HG02943 (cell line): Measurements from ENCODE around the gene TTC7B.

Experiments used
- ATAC-seq: cut with Tn5 transposase; IDR thresholded peaks from one replicate; pipeline ENCODE4 v1.9.1; 2021; ENCODE audit warnings: mild to moderate bottlenecking, low read depth, moderate library complexity; ENCODE audit not compliant: unreplicated experiment

Gene TTC7B

DNA sequence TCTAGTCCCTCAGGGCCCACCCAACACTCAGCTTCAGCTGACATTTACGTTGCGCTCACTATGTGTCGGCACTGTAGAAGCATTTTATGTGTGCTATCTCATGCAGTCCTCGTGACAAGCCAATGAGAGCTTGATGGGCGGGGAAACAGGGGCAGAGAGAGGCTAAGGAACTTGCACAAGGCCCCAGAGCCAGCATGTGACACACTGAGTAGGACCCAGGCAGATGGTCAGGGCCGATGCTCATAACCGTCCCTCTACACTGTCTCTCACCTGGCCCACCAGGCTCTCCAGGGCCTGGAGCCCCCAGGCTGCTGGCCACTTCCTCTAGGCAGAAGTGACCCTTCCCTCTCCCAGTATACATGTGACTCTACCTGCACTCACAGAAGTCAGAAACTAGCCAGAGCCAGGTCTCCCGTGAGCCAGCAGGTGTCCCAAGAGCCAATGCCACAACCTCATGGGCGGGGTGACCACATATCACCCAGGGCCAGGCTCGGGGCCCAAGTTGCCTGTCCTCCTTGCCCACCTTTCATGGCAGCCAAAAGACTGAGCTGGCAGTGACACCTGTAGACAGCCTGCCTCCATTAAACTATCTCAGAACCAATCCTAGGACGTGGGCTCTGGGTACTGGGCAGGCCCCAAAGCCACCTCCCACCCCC lies 38.3 kb downstream of the TTC7B start:
- ATAC-seq: no peak

GRCh38 chr14:90777358-90777757 lies 38.9 kb downstream of the TTC7B start:
- no peak for ATAC-seq

DNA sequence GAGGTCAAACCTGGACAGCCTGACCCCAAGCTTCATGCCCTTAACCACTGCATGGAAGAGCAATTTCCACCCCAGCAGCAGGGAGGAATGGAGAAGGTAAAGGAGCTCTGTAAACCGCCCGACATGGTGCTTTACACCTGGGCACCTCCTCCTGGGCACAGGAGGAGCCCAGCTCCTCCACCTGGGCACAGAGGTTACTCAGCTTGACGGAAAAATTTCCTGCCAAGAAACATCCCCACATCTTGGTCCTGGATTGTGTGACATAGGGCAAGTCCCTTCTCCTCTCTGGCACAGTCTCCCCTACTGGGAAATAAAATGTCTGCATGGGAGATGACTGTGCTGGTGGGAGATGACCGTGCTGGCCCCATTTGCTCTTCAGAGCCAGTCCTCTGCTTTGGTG lies 40.8 kb downstream of the TTC7B start:
- no peak for ATAC-seq

- no peak for ATAC-seq
Observed at GRCh38 chr14:90774316-90774715, 41.9 kb downstream of the TTC7B start.

- no peak for ATAC-seq
Observed at GRCh38 chr14:90773705-90774104, 42.5 kb downstream of the TTC7B start.

GRCh38 chr14:90773196-90773486 lies 43.1 kb downstream of the TTC7B start:
- no peak for ATAC-seq

DNA sequence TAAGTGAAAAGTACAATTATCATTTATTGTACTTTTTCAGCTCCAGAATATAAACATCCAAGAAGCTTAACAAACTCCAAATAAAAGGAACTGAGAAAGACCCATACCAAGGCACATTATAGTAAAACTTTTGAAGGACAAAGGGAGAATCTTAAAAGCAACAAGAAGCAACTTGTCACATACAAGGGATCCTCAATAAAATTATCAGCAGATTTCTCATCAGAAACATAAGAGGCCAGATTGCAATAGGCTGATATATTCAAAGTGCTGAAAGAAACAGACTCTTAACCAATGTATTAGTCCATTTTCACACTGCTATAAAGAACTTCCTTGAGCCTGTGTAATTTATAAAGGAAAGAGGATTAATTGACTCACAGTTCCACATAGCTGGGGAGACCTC lies 48.3 kb downstream of the TTC7B start:
- no peak for ATAC-seq

DNA sequence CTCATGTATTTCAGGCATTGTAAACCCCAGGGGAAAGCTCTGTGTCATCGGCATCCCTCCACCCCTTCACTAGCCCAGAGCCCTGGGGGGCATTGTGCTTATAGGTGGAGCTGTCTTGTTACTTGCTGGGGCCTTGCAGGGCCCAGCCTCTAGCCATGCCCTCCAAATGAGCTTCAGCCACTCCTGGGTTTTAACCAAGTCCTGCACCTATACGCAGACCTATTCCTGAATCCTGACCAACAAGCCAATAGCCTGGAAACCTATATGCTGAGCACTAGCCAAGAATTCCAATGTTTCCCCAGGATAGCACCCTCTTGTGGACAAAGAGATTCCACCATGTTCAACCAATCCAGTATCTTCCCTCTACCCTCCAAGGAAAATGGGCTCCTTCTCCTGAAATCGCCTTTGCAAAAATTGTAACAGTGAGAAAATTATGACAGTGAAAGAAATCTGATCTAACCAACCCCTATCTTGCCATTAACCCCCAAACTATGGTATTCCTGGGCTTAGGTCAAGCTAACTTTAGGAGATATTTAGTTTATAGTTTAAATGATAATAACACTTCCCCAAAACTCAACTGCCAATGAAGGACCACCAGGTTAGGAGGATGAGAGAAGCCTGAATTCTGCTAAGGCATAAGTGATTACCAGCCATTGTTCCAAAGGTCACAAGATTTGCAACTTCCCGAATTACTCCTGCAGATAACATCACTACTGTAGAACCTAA lies 55.5 kb downstream of the TTC7B start:
- ATAC-seq: no peak

DNA sequence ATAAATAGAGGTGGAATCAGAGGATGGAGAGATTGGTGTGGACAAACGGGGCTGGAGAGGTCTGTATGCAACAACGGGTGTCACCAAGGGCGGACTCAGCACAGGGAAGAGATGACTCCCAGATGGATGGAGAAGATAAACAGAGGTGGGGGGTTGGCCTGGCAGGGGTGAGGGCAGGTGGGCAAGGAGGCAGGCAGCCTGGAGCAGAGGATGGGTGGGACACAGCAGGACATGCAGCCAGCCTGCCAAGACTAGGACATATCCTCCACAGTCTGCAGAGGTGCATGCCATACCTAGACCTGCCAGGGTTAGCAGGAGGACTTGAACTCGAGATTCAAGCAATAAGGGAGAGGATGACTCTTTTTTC lies 56.2 kb downstream of the TTC7B start:
- ATAC-seq: no peak

- ATAC-seq: peak; percentile 43
Observed at GRCh38 chr14:90759370-90760077, 56.7 kb downstream of the TTC7B start.

DNA sequence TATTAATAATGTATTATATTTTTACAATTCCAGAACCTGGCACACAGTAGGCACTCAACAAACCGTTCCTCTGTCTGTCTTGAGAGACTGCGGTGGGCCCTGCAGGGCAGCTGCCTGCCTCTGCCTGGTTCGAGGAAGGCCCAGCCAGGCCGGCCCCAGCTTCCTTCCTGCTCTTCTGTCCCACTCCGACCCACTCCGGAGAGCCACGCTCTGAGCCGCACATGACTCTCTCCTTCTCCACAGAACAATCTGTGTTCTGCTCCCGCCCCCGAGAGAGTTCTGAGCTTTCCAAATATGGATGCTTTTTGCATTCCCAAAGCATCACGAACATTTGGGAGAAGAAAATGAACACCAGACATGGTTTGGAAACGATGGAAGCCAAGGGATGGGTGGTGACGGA lies 57.3 kb downstream of the TTC7B start:
- no peak for ATAC-seq

- peak; percentile 84 for ATAC-seq
Observed at GRCh38 chr14:90758028-90758889, 58.0 kb downstream of the TTC7B start.

DNA sequence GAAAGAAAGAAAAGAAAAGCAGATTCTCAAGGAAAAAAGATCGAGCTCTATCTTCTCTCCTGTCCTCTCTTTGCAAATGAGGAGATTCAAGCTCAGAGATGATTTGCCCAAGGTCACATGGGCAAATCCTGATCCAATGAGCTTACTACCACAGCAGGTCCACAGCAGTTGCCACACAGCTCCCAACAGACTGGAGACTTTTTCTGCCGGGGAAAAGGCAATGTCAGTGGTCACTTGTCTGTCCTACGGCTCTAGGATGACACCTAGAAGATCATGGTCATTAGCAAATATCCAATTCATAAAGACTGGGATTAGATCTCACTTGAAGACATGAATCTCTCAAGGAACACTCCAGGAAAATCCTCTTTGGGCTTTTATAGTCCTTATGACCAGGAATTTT lies 58.8 kb downstream of the TTC7B start:
- ATAC-seq: no peak

- no peak for ATAC-seq
Observed at GRCh38 chr14:90756755-90757345, 59.4 kb downstream of the TTC7B start.

DNA sequence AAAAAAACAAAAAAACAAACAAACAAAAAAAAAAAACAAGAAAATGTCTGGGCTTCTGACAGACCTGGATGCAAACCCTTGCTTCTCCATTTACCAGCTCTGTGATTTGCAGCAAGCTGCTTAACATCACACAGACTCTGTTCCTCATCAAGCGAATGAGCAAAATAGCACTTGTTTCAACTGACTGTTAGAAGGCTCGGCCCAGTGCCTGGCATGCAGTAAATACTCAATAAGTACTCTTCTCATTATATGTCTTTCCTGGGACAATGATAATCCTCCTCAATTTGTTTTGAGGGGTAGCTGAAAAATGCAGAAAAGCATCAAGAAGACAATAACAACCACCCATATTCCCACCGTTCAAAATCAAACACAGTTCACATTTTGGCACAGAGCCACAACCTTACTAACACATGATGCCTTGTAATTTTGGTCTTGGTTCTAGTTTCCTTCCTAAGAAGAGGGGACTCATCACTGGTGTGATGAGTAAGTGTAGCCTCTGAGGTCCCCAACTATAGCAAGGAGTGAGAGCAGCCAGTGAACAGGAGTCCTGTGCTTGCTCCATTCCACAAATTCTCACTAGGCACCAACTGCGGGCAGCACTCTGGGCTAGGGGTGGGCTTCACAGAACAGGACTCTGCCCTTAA lies 60.4 kb downstream of the TTC7B start:
- no peak for ATAC-seq

GRCh38 chr14:90753456-90754005 lies 62.7 kb downstream of the TTC7B start:
- no peak for ATAC-seq

DNA sequence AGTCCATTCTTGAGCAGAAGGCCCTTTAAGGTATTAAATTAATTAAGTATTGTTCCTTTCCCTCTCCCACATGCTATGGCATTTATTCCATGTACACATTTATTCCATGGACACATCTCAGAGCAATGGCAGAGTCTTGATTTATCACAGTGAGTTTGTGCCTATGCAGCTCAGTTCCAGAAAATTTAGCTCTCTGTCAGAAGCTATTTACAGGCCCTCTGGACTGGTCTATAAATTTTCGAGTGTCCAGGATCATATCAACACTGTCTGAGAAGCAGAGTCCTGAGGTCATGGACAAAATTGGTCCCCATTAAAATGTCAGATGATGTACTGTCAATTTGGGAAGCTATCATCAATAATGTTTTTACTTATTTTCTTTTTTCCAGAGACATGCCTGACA lies 65.5 kb downstream of the TTC7B start:
- ATAC-seq: no peak

DNA sequence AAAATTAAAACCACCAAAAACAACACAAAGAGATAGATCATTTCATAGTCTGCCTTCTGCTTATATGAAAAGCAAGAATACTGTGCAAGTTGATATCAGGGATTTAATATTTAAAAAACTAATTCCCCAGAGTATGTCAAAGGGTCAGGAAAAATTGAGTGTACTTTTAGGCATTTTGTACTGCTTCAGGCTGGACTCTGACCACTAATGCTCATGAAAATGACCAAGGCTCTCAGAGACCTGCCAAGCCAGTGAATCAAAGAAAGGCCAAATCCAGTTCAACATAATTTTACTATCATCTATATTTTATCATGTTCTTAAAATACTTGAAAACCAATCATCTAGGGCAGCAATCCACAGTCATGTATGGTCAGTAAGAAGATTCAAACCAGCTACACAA lies 66.0 kb downstream of the TTC7B start:
- ATAC-seq: no peak

DNA sequence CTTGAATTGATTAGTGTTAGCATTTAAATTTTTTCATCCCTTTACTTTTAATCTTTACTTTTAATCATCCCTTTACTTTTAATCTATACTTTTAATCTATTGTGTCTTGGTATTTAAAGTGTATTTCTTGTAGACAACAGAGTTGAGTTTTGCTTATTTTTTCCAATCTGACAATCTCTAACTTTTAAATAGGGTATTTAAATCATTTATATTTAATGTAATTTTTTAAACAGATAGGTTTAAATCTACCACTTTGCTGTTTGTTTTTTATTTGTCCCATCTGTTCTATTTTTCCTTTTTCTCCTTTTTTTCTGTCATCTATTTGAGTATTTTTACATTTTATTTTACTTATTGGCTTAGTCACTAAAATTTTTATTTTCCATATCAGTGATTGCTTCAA lies 68.3 kb downstream of the TTC7B start:
- ATAC-seq: no peak

GRCh38 chr14:90743826-90744225 lies 72.4 kb downstream of the TTC7B start:
- no peak for ATAC-seq
